UCSD-AML1 (cell line): ENCODE measurements around the gene MBOAT1.

Experiments used
- DNase-seq: peaks from one replicate; lab custom pipeline; 2025; ENCODE audit not compliant: unreplicated experiment; lab: John Stamatoyannopoulos, UW

The MBOAT1 gene

DNA sequence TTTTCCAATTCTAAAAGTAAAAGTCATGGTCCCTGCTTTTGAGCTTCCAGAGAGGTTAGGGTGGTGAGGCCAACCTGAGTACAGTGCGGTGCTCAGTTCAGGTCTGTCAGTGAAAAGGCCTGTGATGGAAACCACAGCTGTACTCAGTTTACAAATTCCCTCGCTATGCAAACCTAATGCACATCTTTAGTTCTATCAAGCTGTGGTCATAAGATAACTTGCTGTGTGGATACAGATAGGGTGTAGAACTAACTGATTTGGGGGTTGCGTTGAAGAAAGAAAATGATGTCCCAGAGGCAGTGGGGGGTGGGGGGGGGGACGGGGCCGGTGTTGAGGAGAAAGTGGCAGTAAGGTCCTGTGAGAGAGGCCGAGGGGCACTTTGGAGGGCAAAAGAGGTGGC is 22.8 kb upstream of the MBOAT1 start:
- DNase-seq: no peak

DNA sequence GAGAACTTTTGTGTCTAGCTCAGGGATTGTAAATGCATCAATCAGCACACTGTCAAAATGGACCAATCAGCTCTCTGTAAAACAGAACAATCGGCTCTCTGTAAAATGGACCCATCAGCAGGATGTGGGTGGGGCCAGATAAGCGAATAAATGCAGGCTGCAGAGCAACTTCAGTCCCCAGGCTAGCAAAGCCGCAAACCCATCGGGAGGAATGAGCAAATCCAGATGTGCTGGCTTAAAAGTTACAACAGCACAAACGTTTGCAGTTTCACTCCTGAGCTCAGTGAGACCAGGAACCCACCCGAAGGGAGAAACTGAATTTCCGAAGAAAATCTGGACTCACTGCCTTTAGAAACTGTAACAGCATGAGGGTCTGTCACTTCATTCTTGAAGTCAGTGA is 21.9 kb upstream of the MBOAT1 start:
- DNase-seq: no peak

- DNase-seq: no peak
Measured at GRCh38 chr6:20233007-20233730, 20.9 kb upstream of the MBOAT1 start.

- no peak for DNase-seq
Measured at GRCh38 chr6:20232188-20232587, 19.9 kb upstream of the MBOAT1 start.

DNA sequence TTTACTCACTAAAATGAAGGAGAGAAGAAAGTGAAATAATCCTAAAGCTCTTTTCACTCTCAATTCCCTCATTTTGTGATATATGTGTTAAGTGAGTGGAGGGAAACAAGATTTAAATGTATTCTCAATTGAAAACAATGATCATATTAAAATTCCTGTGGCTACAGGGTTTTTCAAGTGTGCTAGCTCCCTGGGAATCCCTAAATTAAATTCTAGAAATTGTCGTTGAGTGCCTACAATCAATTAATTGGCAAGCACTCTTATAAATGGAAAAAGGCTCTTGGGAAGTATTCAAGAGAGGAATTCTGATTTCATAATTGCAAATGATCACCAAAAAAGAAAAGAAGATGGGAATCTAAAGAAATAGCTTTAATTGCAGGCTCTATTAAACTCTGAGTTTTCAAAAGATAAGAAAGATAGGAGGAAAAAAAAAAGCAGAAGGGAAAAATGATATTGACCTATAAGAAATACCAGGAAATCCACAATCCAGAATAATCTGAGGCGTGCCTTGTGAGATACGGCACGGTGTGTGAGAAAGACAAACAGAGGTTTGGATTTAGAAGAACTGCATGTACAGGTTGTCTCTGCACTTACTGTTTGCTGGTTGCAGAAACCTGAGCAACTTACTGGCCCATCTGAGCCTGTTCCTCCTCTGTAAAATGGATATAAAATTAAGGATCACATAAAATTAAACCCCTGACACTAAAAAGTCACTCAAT is 18.3 kb upstream of the MBOAT1 start:
- DNase-seq: no peak

DNA sequence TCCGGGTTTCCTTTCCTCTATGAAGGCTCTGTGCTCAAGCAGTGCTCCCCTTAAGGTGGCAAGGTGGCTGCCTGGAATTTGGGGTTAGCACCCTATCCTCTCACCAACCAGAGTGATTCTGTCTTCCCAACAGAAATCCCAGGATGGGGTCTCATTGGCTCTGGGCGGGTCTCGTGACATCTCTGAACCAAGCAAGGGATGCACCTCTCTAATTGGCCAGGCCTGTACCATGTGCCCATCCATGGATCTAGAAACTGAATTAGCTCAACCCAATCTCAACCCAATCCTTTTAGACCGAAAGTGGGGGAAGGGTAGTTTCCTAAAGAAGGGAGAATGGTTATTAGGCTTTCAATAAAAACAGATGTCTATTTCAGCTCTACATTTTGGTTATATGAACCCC is 17.6 kb upstream of the MBOAT1 start:
- no peak for DNase-seq

- no peak for DNase-seq
Measured at GRCh38 chr6:20227350-20227749, 15.1 kb upstream of the MBOAT1 start.

DNA sequence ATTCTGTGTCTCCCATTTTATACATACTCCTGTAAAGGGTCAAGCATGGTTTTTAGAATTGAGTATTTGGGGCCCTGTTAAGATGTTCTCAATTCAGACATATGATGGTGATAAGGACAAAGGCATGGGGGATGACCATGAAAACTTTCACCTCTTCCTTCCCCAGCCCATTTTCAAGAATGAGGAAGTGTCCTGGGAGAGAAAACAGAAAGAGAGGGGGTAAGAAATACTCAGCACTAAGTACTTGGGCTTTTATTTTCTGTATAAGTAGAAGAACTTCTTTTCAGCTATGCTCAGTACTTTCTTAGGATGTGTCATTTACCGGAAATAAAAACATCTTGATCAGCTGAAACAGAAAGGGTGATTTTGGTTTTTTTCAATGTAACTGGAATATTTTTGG is 10.9 kb upstream of the MBOAT1 start:
- DNase-seq: no peak

GRCh38 chr6:20221421-20221820 is 9.2 kb upstream of the MBOAT1 start:
- no peak for DNase-seq

DNA sequence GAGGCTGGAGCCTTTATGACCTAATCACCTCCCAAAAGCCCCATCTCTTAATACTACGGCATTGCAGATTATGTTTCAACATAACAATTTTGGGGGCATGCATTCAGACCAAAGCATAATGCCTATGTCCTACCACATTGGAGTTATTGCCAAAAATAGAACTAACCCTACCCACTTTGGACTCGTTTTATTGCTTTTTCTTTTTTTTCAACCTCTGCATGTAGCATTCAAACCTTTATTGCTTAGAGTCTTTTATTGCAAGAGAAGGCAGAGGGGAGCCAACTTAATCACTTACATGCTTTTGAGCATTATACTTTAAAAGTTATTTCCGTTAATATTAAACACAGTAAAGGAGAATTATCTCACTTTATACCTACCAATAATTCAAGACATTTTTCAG is 8.1 kb upstream of the MBOAT1 start:
- no peak for DNase-seq

DNA sequence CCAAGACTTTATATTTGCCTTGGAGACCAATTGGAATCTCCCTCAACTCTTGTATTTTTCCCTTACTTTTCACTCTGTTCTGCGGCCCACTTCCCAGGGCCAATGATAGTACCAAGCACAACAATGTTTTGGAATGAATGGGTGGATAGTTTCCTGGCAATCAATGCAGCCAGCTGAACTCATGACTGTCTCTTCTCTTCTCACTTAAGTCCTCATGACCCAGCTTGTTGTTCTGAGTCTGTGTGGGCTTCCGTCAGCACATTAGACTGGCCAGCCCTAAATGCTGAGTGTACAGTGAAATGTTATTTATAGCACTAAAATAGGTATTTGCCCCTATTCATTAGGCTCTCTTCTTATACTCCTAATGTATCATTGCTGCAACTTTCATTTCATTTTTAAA is 5.6 kb upstream of the MBOAT1 start:
- no peak for DNase-seq

GRCh38 chr6:20217324-20217855 is 5.1 kb upstream of the MBOAT1 start:
- no peak for DNase-seq

DNA sequence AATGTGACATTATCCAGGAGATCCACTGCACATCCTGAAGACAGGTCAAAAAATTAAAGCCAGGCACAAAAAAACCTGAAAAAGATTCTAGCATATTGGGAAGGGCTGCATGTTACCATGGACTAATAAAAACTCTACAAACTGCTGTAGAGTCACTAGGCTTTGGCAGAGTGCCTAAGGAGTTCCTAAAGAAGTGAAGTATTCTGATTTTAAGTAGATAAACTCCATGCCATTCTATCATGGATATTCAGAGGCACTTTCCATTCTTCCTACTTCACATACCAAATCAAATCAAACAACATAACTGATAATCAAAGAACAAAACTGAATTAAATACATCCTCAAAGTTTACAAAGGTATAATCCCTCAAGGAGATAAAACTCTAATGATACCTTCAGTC is 3.0 kb upstream of the MBOAT1 start:
- DNase-seq: no peak

DNA sequence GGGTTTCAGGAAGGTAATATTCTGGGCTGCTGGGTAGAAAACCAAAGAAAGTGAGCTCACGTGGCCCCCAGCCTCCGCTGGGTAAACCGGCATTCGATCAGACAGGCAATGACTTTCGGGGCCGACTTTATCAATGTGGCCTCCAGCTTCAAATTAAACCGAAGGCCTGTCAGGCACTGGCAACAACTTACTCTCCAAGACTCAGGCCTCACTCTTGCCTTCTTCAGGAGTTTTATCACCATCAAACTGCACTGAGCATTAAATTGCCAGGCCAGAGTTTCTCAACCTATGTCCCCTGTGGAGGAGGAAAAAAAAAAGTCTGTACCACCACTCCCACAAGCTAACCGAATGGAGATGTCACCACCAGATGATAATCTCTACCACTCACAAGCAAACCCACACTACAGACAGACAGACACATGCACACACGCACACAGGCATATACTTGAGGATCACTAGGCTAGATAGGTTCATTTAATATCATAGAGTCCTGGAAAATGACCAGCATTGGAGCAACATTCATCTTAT is 1.1 kb upstream of the MBOAT1 start:
- peak; percentile 27 for DNase-seq

- no peak for DNase-seq
Measured at GRCh38 chr6:20211941-20212391, 303 bp downstream of the MBOAT1 start.

- DNase-seq: peak; percentile 25
Measured at GRCh38 chr6:20211037-20211940, 980 bp downstream of the MBOAT1 start.

DNA sequence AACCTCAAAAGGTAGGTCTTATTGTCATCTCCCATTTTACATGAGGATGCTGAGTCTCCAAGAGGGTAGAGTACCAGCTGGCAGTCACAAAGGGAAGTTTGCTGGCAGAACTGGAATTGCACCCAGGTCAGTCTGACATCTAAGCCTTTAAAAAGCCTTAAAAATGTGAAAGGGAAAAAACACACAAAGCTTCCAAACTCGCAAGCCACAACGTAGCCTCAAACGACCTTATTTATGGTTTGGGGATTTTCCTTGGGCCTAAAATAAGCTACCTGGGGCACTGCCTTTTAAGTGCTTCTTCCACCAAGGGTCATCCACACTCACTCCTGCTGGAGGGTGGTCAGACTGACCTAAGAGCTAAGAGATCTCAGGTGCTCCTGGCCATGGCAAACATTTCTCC is 2.1 kb downstream of the MBOAT1 start:
- DNase-seq: no peak

DNA sequence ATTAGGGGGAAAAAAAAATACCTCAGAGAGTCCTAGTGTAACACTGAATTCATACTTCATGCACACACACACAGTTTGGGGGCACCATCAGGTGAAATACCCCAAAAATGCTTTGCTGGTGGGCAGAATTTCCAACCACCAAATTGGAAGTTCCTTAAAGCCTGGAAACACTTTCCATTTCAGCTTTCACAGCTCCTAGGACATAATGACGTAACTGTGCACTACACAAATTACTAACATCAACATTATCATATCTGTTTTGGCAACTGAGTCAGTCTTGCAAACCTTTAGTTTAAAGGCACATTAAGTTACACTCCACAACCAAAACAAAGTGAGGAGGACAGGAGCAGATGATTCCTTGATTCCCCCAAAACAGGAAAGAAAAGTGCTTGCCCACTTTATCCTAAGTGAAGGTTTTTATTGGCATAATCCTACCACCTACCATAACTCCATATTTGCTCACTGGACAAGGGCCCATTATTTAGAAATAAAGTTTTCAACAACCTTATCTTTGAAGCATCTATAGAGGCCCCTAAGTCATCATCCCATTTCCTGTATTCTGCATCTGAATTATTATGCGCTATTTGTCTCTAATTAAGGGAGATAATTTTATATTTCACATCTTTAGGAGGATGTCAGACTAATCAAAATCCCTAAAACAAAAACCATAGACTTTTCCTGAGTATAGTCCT is 3.4 kb downstream of the MBOAT1 start:
- no peak for DNase-seq

- no peak for DNase-seq
Measured at GRCh38 chr6:20207088-20207418, 5.2 kb downstream of the MBOAT1 start.

GRCh38 chr6:20205722-20206161 is 6.5 kb downstream of the MBOAT1 start:
- DNase-seq: peak; percentile 26

DNA sequence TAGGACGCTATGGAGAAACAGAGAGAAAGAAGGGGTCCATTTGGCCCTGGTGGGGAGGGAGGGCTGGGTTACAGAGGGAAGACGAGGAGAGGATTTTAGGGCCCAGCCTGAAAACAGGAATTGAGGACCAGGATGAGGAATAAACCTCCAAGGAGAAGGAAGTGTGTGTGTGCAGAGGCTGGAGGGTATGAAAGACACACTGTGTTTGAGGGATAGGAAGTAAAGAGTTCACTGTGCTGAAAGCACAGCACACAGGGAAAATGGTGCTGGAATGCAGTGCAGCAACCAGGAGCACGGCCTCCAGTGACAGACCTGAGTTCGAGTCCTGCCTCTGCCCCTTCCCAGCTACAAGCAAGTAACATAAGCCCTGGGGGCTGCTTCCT is 7.8 kb downstream of the MBOAT1 start:
- DNase-seq: peak; percentile 14
